Breast epithelium (tissue), 4 donors: ENCODE data around the gene REG4. TPM values are rescaled to one million over a fixed set of nuclear protein-coding genes. Genes with fewer than 3 reads are reported as not detected.
"Not testable (repeated sequence)": the region's sequence is repeated elsewhere in the genome, so short reads cannot be mapped to it uniquely, and the experiment has no call there.

Experiments
- DNase-seq, 2 donors: peaks; one replicate each; pipeline ENCODE4 v3.0.0-alpha.2; 2019; ENCODE audit warnings: low spot score in 2 of 2
- H3K27ac ChIP-seq, 2 donors: fragments of 200-600 bp; sonication (generic) in 1 of 2; one replicate each; pipeline ENCODE4 v1.5.1; 2016 to 2019; ENCODE audit warnings: mild to moderate bottlenecking in 1 of 2
- H3K27me3 ChIP-seq, 2 donors: fragments of 200-600 bp; sonication (generic) in 1 of 2; one replicate each; pipeline versions ENCODE4 v1.5.1 to v1.6.0; 2017 to 2019; ENCODE audit warnings: control low read depth in 1 of 2, mild to moderate bottlenecking in 1 of 2
- H3K36me3 ChIP-seq: fragments of 200-600 bp; one replicate; pipeline ENCODE4 v1.5.1; 2019
- H3K4me1 ChIP-seq, 2 donors: fragments of 200-600 bp; sonication (generic); one replicate each; pipeline ENCODE4 v1.5.1; 2016 to 2019; ENCODE audit warnings: control low read depth in 1 of 2
- H3K4me3 ChIP-seq, 3 donors: fragments of 200-600 bp; sonication (generic); 1 replicate in 2 of 3; 2 replicates in 1 of 3; pipeline ENCODE4 v1.5.1; 2016 to 2019; ENCODE audit warnings: mild to moderate bottlenecking in 3 of 3, moderate library complexity in 2 of 3
- H3K9me3 ChIP-seq, 2 donors: fragments of 200-600 bp; sonication (generic) in 1 of 2; one replicate each; pipeline ENCODE4 v1.5.1; 2016 to 2019; ENCODE audit warnings: control low read depth in 1 of 2
- POLR2A ChIP-seq: fragments of 450-650 bp; IDR thresholded peaks from one replicate; pipeline ENCODE4 v1.6.1; 2016; ENCODE audit warnings: antibody characterized with exemption, mild to moderate bottlenecking, moderate library complexity
- POLR2AphosphoS5 ChIP-seq, 3 donors: sonication (generic); formaldehyde crosslinking; IDR thresholded peaks; one replicate each; pipeline ENCODE4 v1.6.1; 2017; ENCODE audit warnings: antibody characterized with exemption in 3 of 3
- intact Hi-C: fragments of 100-400 bp; cut with DNase I; formaldehyde crosslinking; loops from one replicate; pipeline ENCODE4 v1.15.1; 2023; ENCODE audit warnings: low total_unique reads
- total RNA-seq, 3 donors: library from RNA; depleted of rRNA; stranded (reverse); fragments of >200 nt; gene quantifications; one replicate each; pipeline ENCODE4 v1.1.0, GENCODE V29; 2016
- TF ChIP-seq, protein P1 (sequence below), 3 donors: fragments of 450-650 bp; IDR thresholded peaks; one replicate each; pipeline ENCODE4 v1.5.1; 2016 to 2017; ENCODE audit warnings: antibody characterized with exemption in 3 of 3, mild to moderate bottlenecking in 3 of 3, moderate library complexity in 3 of 3

The REG4 gene
- total RNA-seq, 3 donors from 2014 or later: not detected

DNA sequence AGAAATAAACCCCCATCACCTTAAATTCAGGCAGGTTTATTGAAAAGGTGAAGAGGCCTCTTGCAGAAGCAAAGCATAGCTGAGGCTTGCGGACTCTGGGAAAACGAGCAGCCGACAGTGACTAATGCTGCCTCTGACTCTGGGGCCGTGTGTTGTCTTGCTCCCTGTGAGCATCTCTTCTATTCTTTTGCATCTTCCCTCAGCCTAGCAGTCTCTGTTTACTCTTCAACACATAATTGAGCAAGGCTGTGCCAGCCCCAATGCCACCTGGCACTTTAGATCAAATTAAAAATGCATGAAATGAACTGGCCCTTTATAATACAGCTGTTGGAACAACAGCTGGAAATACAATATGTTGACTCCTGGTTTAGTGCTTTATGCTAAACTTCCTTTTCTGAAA is 18.4 kb upstream of the REG4 start:
- DNase-seq: no peak
- intact Hi-C loops: no loop called here
- Histone ChIP-seq H3K36me3 (no peaks in the 10 kb centered on the region), H3K27me3 (no peaks in the 10 kb centered on the region), H3K27ac (no peak overlapping the region), H3K9me3 (no peaks in the 10 kb centered on the region), H3K4me3 (no peak overlapping the region), H3K4me1 (no peaks in the 10 kb centered on the region)
- TF ChIP-seq, protein P1, sequence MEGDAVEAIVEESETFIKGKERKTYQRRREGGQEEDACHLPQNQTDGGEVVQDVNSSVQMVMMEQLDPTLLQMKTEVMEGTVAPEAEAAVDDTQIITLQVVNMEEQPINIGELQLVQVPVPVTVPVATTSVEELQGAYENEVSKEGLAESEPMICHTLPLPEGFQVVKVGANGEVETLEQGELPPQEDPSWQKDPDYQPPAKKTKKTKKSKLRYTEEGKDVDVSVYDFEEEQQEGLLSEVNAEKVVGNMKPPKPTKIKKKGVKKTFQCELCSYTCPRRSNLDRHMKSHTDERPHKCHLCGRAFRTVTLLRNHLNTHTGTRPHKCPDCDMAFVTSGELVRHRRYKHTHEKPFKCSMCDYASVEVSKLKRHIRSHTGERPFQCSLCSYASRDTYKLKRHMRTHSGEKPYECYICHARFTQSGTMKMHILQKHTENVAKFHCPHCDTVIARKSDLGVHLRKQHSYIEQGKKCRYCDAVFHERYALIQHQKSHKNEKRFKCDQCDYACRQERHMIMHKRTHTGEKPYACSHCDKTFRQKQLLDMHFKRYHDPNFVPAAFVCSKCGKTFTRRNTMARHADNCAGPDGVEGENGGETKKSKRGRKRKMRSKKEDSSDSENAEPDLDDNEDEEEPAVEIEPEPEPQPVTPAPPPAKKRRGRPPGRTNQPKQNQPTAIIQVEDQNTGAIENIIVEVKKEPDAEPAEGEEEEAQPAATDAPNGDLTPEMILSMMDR (IDR thresholded peaks at IDR 0.05): no peak

DNA sequence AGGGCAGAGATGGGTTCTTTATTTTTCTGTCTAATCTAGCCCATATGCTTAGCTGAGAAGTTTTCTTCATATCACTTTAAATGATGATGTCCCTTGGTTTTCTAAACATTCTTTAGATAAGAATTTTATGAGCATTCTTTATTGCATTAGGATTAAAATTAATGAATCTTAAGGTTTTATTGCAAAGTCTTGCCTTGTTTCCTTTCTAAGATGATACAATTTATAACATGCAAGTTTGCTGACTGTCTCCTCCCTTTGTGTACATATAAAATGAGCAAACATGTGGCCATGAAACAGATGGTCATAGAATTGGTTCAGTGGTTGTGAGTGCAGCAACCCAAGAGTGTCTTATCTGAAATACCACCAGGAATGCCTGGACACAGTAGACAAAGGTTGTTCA is 17.7 kb upstream of the REG4 start:
- H3K4me1 ChIP-seq, H3K9me3 ChIP-seq, DNase-seq, H3K27ac ChIP-seq, H3K4me3 ChIP-seq, intact Hi-C loops, H3K36me3 ChIP-seq, H3K27me3 ChIP-seq: not testable (repeated sequence)

DNA sequence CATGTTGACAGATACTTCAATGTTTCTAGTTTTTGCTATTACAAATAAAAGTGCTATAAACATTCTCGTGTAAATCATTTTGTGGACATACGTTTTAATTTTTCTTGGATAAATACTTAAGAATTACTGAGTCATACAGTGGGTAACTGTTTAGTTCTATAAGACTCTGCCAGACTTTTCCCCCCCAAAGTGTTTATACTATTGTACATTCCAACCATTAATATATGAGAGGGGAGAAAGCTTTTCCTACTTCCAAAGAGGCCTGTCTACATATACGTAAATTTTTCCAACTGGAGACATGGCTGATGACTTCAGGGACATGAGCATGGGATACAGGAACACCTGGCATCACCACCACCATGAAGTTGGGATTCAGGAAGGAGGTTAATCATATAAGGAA is 17.0 kb upstream of the REG4 start:
- Histone ChIP-seq H3K9me3 (no peaks in the 10 kb centered on the region), H3K27ac (no peak overlapping the region), H3K27me3 (no peaks in the 10 kb centered on the region), H3K4me3 (no peak overlapping the region), H3K36me3 (no peaks in the 10 kb centered on the region), H3K4me1 (no peaks in the 10 kb centered on the region)
- intact Hi-C loops: no loop called here
- TF ChIP-seq, protein P1 (IDR thresholded peaks at IDR 0.05): no peak
- TF ChIP-seq POLR2AphosphoS5 (IDR thresholded peaks at IDR 0.05) (no peak), POLR2A (no peak)
- no peak for DNase-seq

DNA sequence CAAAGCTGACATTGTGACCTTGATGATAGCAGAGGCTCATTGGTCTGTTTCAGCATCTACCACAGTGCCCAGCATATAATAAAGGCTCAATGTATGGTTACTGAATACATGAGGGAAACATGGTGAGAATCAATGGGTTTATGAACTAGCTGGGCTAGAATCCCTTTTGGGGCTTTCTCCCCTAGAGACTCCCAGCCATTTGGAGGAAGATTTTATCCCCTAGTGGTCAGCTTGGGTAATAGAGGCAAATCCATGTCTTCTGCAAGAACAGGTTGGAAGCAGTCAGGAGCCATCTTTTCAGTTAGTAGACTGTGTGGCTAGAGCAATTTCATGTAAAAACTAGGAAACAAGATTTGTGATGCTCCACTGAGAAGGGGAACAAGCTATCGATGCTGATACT is 15.8 kb upstream of the REG4 start:
- TF ChIP-seq, protein P1 (IDR thresholded peaks at IDR 0.05): no peak
- TF ChIP-seq POLR2A (no peak), POLR2AphosphoS5 (IDR thresholded peaks at IDR 0.05) (no peak)

DNA sequence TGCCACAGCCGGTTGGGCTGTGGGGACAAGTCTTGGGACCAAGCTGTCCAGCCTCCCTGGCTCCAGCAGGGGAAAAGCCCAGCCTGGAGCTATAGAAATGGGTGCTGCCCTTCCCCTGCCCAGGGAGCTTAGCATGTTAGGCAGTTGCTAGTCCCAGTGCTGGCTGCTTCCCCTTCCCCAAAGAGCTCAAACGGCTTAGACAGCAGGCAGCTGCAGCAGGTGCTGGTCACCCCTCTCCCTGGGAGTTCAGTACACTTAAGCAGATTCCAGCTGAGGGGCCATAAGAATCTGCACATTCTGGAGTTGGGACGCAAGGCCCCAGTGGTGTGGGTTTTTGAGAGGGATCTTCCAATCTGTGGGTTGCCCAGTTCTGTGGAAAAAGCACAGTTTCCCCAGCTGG is 11.1 kb upstream of the REG4 start:
- Histone ChIP-seq H3K9me3 (no peaks in the 10 kb centered on the region), H3K36me3 (no peaks in the 10 kb centered on the region), H3K4me1 (no peaks in the 10 kb centered on the region), H3K27me3 (no peaks in the 10 kb centered on the region), H3K4me3 (no peak overlapping the region), H3K27ac (no peak overlapping the region)
- TF ChIP-seq, protein P1 (IDR thresholded peaks at IDR 0.05): no peak
- TF ChIP-seq POLR2AphosphoS5 (IDR thresholded peaks at IDR 0.05) (no peak), POLR2A (no peak)
- intact Hi-C loops: no loop called here
- DNase-seq: no peak

More for the DNA sequence above, 15.8 kb upstream of the REG4 start:
- Histone ChIP-seq H3K9me3 (no peaks in the 10 kb centered on the region), H3K4me3 (no peak overlapping the region), H3K27ac (no peak overlapping the region), H3K27me3 (no peaks in the 10 kb centered on the region), H3K36me3 (no peaks in the 10 kb centered on the region), H3K4me1 (no peaks in the 10 kb centered on the region)
- intact Hi-C loops: no loop called here
- no peak for DNase-seq

DNA sequence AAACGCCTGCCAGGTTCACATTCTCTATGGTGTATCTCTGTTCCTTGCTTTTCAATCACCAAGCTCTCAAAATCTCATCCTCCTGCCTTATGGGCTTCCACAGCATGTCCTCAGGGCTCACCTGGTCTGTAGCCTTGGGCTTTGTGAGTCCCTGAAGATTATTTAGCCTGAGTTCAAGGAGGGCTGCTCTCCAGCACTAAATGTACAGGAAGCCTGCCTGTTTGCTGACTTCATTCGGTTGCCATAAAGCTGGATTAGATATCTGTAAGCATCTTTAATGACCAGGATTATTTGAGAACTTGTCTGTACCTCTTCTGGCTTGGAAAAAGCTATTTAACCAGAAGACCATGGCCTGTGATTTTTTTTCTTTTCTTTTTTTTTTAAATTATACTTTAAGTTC is 6.9 kb upstream of the REG4 start:
- H3K4me1 ChIP-seq: no peaks in the 10 kb centered on the region
- no peaks in the 10 kb centered on the region for H3K27me3 ChIP-seq
- no peak overlapping the region for H3K27ac ChIP-seq
- no peaks in the 10 kb centered on the region for H3K9me3 ChIP-seq
- no peak overlapping the region for H3K4me3 ChIP-seq
- DNase-seq: no peak
- TF ChIP-seq, protein P1 (IDR thresholded peaks at IDR 0.05): no peak
- TF ChIP-seq POLR2AphosphoS5 (IDR thresholded peaks at IDR 0.05) (no peak), POLR2A (no peak)
- intact Hi-C loops: no loop called here
- H3K36me3 ChIP-seq: no peaks in the 10 kb centered on the region
